Breast epithelium (tissue), 3 donors: Measurements from ENCODE around the gene DPYSL4.

ENCODE experiments used
- POLR2A ChIP-seq: fragments of 450-650 bp; IDR thresholded peaks from one replicate; pipeline ENCODE4 v1.6.1; 2016; ENCODE audit warnings: antibody characterized with exemption, mild to moderate bottlenecking, moderate library complexity
- POLR2AphosphoS5 ChIP-seq, 3 donors: sonication (generic); formaldehyde crosslinking; IDR thresholded peaks; one replicate each; pipeline ENCODE4 v1.6.1; 2017; ENCODE audit warnings: antibody characterized with exemption in 3 of 3

DNA sequence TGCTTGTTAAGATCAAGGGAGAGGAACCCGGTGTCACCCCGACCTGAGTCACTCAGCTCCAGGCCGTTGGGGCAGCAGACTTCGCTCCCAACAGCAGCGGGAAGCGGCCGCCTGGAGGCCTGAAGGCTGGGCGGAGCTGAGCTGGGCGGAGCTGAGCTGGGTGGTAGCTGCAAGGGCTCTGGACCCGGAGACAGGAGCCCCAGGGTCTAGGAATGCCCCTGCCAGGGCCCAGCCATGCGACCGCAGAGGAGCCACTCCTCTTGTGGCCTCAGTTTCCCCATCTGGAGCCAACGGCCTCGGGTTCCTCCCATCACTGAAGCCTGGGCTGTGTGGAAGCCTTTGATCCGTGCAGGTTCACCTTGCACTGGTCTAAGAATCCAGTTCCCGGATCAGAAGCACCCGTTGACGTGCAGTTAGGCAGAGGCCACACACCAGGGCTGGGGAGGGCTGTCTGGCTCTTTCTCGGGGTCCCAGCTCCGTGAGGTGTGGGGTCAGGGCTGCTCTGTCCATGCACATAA lies 21.9 kb upstream of the DPYSL4 start:
- TF ChIP-seq POLR2AphosphoS5 (IDR thresholded peaks at IDR 0.05) (no peak), POLR2A (no peak)
